GM12875 (cell line): Measurements from ENCODE around the gene PORCN.
"Not testable (repeated sequence)": the region's sequence is repeated elsewhere in the genome, so short reads cannot be mapped to it uniquely, and the experiment has no call there.

Experiments
- H3K4me3 ChIP-seq: one replicate; pipeline ENCODE4 v1.5.1; 2011; ENCODE audit warnings: low read depth, low read length, control low read depth
- CTCF ChIP-seq: IDR thresholded peaks from 2 replicates; pipeline ENCODE4 v1.5.1; 2011; ENCODE audit warnings: low read depth, mild to moderate bottlenecking, control low read depth, inconsistent platforms, low read length, moderate library complexity, borderline replicate concordance; ENCODE audit not compliant: insufficient read depth

PORCN gene

DNA sequence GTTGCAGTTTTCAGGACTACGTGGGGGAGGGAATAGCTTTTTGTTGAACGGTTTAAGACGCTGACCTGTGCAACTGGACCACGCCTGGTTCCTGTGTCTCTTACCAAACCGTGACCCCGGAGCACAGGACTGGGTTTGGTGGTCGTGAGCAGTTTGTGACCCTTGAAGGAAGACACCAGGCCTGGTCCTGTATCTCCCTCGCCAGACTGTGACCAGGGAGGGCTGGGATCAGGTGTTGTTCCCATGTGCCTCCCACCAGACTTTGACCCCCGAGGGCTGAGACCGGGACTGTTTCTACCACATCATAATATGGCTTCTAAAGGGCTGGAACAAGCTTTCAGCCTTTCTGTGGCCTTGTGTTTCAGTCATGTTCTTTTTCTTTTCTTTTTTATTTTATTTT lies 13.5 kb downstream of the PORCN start:
- peak overlapping the region; percentile 75 for H3K4me3 ChIP-seq
- TF ChIP-seq CTCF = no peak

DNA sequence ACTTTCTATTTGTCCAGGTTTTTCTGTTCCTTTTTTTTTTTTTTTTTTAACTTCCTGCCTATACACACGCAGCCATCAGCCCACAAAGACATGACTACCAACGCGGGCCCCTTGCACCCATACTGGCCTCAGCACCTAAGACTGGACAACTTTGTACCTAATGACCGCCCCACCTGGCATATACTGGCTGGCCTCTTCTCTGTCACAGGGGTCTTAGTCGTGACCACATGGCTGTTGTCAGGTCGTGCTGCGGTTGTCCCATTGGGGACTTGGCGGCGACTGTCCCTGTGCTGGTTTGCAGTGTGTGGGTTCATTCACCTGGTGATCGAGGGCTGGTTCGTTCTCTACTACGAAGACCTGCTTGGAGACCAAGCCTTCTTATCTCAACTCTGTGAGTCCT lies 14.9 kb downstream of the PORCN start:
- no peak for TF ChIP-seq CTCF
- no peak overlapping the region for H3K4me3 ChIP-seq

- not testable (repeated sequence) for H3K4me3 ChIP-seq
These were observed 17.1 kb downstream of the PORCN start for GRCh38 chrX:48525853-48526252.

DNA sequence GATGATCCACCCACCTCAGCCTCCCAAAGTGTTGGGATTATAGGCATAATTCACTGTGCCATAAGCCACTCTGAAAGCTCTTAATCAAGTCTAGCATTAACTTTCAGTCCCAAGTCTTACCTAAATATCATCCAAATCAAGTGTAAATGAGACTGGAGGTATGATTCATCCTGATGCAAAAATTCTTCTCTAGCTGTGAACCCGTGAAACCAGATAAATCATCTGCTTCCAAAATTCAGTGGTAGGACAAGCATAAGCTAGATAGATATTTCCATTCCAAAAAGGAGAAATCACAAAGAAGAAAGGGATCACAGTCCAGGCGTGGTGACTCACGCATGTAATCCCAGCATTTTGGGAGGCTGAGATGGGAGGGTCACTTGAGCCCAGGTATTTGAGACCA lies 21.9 kb downstream of the PORCN start:
- no peak overlapping the region for H3K4me3 ChIP-seq
- TF ChIP-seq CTCF = no peak

DNA sequence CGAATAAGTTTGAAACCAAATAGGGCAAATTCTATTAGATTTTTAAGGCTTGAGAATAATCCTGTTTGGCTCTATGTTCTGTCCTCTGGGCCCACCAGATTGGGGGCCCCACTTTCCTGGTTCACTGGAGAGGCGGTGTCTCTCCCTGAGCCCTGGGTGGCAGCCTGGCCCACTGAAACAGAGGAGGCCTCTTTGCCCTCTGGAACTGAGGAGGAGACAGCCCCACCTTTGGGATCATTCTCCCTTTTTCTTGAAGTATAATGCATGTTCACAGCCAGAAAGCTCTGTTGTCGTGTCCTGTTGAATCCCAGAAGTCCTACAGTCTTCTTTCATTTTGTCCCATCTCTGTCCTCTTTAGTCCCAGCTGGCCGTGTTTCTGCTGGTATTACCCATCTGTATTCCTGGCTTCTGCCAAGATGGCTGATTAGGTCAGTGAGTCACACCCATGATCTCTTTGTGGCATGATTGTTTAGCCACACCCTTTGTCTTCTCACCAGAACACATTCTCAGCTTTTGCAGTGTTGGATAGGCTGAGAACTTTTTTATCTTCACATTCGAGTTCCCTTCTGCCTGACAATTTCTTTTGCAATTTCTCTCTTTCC lies 22.7 kb downstream of the PORCN start:
- TF ChIP-seq CTCF = no peak

DNA sequence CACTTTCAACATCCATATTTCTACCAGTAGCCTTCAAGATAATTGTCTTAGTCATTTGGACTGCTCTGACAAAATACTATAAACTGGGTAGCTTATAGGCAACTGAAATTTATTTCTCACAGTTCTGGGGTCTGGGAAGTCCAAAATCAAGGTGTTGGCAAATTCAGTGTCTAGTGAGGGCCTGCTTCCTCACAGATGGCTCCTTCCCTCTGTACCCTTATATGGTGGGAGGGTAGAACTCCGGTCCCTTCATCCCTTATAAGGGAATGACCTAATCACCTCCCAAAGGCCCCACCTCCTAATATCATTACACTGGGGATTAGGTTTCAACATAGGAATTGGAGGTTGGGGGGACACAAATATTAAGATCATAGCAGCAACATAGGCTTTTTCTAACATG lies 23.4 kb downstream of the PORCN start:
- H3K4me3 ChIP-seq = no peak overlapping the region
- no peak for TF ChIP-seq CTCF

More for the DNA sequence above, 22.7 kb downstream of the PORCN start:
- no peak overlapping the region for H3K4me3 ChIP-seq

DNA sequence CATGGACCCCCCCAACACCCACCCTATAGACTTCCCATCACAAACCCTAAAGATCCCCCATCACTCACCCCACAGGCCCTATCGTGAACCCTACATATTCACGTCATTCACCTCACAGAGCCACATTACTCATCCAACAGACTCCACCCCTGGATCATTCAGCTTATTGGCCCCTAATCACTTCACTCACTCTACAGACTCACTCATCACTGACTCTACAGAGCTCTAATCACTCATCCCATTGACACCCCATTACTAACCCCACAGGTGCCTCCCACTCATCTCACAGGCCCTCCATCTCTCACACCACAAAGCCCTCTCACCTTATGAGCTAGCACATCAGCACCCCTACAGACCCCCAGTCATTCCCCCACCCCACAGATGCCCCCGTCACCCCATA lies 24.4 kb downstream of the PORCN start:
- TF ChIP-seq CTCF = no peak
- no peak overlapping the region for H3K4me3 ChIP-seq
